Left lobe of liver (tissue), 2 donors: ENCODE measurements around the gene HSPB2. TPM values are rescaled to one million over a fixed set of nuclear protein-coding genes. Genes with fewer than 3 reads are reported as not detected.

ENCODE experiments used
- ATAC-seq: fragments of 200-7000 bp; cut with Tn5 transposase; one replicate; pipeline ENCODE4 v1.9.1; 2020; ENCODE audit warnings: mild to moderate bottlenecking, moderate library complexity
- DNase-seq: peaks from one replicate; pipeline ENCODE4 v3.0.0-alpha.2; 2020; ENCODE audit warnings: low spot score
- total RNA-seq: library from RNA; stranded (reverse); gene quantifications from one replicate; pipeline ENCODE4 v1.2.1, GENCODE V29; 2021
- donor health status: DM: no; HTN: no; CAD: no; lungs with moderate emphysema.
- donor health status: DM: no; HTN: yes; CAD: no.

HSPB2 gene
- total RNA-seq, 1 donor from 2014 or later: 0.13 TPM

- no peak for DNase-seq
- no peak for ATAC-seq
Observed at GRCh38 chr11:111936040-111936540, 23.6 kb downstream of the HSPB2 start.

- DNase-seq (no peak), ATAC-seq (no peak)
Observed at GRCh38 chr11:111937461-111937769, 24.9 kb downstream of the HSPB2 start.

GRCh38 chr11:111937844-111938243 lies 25.3 kb downstream of the HSPB2 start:
- no peak for DNase-seq
- ATAC-seq: no peak

DNA sequence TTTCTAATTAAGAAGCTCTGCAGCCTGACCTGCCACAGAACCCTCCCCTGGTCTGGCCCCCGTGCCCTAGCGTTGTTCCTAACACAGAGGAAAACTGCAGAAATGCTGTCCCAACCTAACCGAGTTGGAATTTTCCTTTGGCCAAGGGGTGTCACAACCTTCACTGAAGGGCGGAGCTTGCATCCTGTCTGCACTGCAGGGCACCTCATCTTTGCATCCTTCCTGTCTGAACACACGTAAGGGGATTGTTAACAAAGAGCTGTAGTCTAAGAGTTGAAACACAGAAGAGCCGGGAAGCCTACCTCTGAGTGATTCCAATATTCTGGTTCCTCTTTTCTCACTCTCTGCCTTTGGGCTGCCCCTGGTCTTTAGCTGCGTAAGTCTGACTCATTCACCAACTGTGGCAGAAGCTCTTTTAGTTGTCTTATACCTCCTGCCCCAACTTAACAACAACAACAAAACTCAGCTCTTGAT lies 26.2 kb downstream of the HSPB2 start:
- ATAC-seq: no peak

DNA sequence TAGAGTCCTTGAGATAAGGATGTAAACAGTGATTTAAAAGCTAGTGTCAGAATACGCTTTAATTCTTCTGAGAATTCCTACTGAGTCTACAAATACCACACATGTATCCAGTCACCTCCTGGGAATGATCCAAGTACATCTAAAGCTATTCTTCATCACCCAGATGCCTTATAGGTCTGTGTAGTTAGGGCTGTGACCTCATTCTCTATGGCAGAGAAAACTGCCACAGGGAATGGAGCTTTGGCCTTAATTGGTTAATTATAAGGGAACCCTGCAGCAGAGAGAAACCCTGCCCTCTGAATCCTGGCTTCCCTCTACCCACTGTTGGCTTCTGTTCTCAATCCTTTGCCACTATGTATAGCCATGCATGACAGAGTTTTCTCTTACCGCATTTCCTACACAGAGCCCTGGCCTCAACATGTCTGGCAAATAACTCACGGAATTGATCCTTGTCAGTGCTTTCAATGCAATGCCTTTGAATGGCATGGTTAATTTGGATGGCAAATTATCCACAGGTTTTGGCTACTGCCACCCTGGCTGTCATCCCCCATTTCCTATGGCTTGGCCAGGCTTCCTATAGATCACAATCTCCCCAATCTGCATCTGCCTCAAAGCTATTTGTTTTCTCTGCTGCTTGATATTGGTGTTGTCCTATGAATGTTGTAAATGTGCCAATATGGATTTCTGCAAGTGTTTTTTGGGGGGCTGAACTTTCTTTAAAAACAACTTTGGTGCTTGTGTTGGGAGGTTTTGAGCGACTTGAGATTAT lies 27.5 kb downstream of the HSPB2 start:
- DNase-seq (no peak), ATAC-seq (no peak)

More for the DNA sequence above, 26.2 kb downstream of the HSPB2 start:
- no peak for DNase-seq

DNA sequence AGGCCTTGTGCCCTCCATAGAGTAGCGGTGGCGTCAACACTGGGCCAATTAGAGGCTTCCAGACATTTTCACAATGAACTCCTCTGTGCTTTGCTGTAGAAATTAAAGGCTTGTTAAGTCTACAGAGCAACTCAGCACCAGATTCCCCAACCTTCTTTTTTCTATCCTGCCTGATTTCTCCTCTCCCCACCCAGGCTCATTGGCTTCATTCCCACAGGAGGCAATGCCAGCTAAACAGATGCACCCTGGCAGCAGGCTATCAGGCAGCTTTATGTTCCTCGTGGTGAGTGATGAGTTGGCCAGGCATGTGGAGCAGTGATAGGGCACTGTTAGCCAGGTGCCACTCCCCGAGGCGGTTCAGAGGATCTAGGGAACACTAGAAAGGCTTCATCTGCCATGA lies 29.4 kb downstream of the HSPB2 start:
- no peak for DNase-seq
- ATAC-seq: no peak

- DNase-seq: no peak
- no peak for ATAC-seq
Observed at GRCh38 chr11:111942829-111943228, 30.3 kb downstream of the HSPB2 start.

DNA sequence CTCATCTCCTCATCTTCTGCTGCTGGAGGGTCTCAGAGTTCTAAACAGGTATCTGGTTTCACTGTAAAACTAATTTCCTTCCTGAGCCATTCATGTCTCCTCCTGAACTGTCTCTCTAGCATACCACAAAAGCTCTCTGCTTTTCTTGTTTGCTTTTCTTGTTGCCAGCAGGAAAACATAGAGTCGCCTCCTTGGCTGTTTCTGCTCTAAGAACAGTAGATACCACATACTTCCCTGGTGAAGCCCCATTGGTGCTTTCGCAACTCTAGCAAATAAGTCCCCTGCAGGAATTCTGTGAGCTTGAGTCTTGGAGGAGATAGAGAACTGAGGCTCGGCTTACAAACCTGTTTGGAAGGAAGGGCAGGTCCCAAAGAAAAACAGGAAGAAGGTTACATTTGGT lies 31.6 kb downstream of the HSPB2 start:
- ATAC-seq: no peak
- no peak for DNase-seq

DNA sequence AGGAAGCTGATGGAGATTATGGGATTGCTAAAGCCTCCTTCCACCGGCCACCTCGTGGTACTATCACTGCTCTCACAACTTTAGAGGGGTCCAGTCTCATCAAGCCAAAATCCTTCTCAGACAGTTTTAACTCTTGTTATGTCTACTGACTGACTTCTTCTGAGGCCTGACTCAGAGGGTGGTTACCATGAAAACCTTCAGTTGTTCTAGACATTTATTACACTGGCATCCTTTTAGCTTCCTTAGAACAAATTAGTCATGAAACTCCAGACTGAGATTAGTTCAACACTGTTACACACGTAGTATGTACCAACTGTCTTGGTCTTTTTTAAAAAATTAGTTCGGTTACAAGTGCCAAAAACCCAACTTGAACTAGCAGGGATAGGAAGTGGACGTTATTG lies 32.1 kb downstream of the HSPB2 start:
- no peak for ATAC-seq
- no peak for DNase-seq

GRCh38 chr11:111945198-111945597 lies 32.7 kb downstream of the HSPB2 start:
- DNase-seq (no peak), ATAC-seq (no peak)

DNA sequence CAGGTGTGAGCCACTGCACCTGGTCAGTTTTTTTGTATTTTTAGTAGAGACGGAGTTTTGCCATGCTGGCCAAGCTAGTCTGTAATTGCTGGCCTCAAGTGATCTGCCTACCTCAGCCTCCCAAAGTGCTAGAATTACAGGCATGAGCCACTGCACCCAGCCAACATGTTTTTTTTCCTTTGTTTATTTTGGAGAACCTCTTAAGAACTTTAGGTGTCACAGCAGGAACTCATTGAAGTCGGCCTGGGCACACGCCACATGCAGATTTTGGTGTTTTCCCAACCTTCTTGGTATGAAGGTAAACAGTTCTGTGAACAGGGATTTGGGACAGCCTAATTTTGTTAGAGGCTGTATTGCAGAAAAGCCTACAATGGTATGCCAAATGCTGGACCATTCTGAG lies 34.0 kb downstream of the HSPB2 start:
- ATAC-seq: peak; percentile 62
- DNase-seq: no peak

DNA sequence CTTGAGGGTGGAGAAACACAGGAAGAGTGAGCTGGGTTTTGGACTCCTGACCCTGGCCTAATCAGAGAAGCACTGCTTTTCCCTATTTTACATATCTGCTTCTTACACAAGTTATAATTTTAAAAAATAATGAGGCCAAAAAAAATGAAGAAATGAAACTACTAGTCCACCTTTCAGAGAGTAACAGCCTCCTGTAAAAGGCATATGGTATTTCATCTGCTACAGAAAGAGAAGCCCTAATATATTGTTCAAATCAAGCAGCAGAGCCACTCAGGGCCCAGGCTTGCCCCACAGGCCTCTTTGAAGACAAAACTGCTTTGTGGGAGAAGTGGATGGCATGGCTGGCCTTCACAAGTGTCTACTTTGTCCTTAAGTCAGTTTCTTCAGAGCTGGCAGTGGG lies 34.6 kb downstream of the HSPB2 start:
- no peak for DNase-seq

GRCh38 chr11:111949519-111950426 lies 37.2 kb downstream of the HSPB2 start:
- ATAC-seq (no peak), DNase-seq (no peak)

More for the DNA sequence above, 34.6 kb downstream of the HSPB2 start:
- no peak for ATAC-seq

GRCh38 chr11:111951565-111951964 lies 39.0 kb downstream of the HSPB2 start:
- DNase-seq: no peak

DNA sequence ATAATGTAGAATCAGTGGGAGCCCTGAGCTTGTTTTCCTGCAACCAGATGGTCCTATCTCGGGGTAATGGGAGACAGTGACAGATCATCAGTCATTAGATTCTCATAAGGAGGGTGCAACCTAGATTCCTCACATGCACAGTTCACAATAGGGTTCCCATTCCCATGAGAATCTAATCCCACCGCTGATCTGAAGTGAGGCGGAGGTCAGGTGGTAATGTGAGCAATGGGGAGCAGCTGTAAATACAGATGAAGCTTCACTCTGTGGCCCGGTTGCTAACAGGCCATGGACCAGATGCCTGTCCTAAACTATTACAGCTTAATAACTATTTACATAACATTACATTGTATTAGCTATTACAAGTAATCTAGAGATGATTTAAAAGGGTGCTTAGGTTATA lies 41.6 kb downstream of the HSPB2 start:
- ATAC-seq: no peak
- DNase-seq: no peak

More at GRCh38 chr11:111951565-111951964, 39.0 kb downstream of the HSPB2 start:
- no peak for ATAC-seq

DNA sequence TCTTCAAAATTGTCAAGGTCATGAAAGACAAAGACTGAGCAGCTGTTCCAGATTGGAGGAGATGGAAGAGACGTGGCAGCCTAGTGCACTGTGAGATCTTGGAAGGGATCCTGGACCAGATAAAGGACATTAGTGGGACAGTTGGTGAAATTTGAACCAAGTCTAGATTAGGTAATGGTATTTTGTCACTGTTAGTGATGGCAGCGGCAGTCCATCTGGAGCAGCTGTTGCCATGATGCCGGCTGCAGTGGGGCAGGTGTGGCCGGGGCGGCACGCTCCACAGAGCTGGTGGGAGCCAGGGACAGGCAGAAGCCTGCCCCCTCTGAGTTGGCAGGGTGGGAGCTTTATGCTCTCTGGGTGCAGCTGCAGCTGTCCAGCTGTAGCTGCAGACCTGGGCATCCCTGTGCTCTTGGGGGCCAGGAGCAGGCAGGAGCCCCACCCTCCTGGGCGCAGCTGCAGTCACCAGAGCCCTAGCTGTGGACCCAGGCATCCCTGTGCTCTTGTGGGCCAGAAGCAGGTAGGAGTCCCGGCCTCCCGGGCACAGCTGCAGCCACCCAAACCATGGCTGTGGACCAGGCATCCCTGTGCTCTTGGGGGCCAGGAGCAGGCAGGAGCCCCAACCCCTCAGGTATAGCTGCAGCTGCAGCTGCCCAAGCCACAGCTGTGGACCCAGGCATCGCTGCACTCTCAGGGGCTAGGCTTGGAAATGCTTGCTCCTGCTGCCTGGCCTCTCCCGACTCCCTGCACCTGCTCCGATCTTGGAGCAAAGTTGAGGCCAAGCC lies 45.3 kb downstream of the HSPB2 start:
- no peak for DNase-seq
- ATAC-seq: peak; percentile 75

GRCh38 chr11:111960916-111961315 lies 48.4 kb downstream of the HSPB2 start:
- ATAC-seq: peak; percentile 67
- DNase-seq: no peak

- DNase-seq (no peak), ATAC-seq (peak; percentile 53)
Observed at GRCh38 chr11:111961389-111962300, 49.1 kb downstream of the HSPB2 start.
